GM19438 (cell line): ENCODE measurements around the gene METTL4.
"Not testable (repeated sequence)": the region's sequence is repeated elsewhere in the genome, so short reads cannot be mapped to it uniquely, and the experiment has no call there.

Experiments used
- ATAC-seq: cut with Tn5 transposase; IDR thresholded peaks from one replicate; pipeline ENCODE4 v1.9.1; 2021; ENCODE audit warnings: low read depth; ENCODE audit not compliant: unreplicated experiment

METTL4 gene

DNA sequence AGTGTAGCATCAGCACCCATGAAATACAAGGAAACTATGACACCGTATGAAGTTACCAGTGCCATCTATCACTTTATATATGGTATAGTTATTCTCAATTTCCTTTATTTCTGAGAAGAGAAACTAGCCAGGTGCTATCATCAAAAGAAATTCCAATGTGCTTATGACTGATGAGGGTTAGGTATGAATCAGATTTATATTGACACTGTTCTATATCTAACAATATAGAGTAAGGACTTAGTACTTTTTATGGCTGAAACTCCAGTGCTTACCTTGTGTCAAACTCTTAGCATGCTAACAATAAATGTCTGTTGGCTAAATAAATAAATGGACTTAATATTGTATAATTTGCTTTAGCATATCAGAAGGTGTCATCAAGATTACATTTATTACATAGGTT lies 6.9 kb downstream of the METTL4 start:
- no peak for ATAC-seq

DNA sequence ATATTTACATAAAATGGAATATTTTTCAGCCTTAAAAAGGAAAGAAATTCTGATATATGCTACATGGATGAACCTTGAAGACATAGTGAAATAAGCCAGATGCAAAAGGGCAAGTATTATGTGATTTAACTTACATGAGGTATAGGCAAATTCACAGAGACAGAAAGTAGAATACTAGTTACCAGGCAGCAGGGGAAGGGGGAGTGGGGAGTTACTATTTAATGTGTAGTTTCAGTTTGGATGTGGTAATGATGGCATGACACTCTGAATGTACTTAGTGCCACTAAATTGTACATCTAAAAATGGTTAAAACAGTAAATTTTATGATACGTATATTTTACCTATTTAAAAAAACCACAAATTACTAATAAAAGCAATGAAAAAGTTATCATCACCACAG lies 12.1 kb downstream of the METTL4 start:
- no peak for ATAC-seq

DNA sequence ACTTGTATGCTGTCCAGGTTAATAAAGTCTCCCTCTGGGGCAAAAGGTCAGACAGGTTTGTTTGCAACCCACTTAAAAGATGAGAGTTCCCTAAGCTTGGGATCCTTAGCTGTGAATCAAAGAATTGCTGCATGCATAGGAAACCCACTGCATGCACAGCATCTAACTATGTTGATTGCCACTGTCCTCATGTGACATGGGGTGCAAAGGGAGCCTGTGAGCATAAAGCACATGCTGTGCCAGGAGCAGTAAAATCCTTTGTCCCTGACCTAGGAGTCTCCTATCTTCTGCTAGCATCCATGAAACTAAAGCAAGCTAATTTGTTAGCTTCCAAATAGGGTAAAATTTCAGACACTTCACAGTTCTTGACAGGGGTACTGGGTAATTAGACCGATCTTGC lies 13.8 kb downstream of the METTL4 start:
- ATAC-seq: no peak

DNA sequence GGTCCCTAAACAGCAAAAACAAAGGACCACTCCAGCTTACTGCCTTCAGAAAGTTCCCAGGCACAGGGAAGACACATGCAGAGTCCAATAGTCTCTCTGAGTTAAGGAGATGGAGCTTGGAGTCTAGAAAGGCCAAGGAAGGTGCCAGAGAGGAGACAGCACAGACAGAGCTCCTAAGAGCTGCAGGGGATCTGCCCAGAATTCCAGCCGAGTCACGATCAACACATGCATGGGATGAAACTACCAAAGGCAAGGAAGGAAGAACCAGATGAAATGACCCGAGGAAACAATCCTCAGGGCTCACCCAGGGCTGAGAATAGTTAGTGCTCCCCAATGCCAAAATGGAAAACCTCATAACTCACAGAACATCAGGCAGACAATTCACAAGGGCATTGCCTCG lies 15.4 kb downstream of the METTL4 start:
- ATAC-seq: no peak

DNA sequence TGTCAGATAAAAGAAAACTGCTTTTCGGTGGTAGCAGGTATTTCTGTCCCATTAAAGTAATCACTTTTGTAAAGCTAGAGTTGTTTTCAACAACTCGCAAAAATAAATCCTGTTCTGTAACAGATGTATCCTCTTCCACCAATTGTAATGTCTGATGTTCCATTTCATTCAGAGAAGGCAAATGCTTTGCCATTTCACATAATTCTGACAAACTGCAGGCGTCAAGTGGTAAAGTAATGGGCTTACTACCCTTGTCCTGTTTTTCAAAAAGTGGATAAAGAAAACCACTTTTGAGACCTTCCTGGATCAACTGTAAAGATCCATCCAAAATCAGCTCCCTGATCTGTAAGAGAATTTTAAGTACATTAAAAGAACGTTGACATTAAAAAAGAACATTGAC lies 16.6 kb downstream of the METTL4 start:
- ATAC-seq: no peak

DNA sequence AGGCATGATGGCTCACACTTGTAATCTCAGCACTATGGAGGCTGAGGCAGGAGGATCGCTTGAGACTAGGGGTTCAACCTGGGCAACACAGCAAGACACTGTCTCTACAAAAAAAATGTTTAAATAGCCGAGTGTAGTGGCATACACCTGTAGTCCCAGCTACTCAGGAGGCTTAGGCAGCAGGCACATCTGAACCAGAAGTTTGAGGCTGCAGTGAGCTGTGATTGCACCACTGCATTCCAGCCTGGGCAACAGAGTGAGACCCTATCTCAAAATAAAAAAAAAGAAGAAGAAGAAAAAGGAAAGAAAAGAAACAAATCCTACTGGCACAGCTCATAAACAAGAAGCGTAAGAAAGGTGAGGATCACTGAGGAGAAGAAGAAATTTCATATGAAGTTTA lies 19.9 kb downstream of the METTL4 start:
- ATAC-seq: no peak

DNA sequence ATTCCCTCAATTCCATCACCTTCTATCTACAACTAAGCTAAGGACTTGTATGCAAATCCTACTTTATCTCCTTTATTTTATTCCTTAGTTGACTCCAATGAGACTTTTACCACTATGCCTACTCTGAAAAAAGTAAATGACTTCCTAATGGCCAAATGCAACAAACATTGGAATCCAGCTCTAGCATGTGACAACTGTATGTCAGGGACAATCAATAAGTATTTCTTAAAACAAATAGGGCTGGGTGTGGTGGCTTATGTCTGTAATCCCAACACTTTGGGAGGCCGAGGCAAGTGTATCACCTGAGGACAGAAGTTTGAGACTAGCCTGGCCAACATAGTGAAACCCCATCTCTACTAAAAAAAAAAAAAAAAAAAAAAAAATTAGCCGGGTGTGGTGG lies 21.8 kb downstream of the METTL4 start:
- no peak for ATAC-seq

DNA sequence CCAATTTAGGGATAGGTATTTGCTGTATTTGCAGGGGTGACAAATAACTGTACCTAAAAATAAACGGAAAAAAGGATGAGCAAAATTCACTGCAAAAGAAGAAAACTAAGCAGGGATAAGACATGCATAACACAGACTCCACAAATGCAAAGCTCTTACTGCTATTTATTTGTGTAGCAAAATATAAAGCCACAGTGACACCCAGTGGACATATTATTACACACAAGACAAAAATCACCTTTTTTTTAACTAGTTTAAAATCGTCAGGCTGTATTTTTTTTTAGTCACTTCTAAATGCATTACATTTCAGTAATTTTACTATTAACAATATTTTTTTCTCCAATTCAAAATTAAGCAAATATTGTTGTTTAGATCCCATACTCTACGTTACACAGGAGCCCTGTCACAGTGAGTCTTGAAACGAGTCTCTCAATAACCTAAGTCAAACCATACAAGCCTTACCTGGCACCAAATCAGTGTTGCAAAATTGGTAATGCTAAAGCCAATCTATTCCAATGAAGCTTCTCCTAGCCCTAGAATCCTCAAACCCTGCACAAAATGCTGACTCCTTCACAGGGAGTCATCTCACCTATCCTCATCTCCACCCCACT lies 23.7 kb downstream of the METTL4 start:
- ATAC-seq: no peak

DNA sequence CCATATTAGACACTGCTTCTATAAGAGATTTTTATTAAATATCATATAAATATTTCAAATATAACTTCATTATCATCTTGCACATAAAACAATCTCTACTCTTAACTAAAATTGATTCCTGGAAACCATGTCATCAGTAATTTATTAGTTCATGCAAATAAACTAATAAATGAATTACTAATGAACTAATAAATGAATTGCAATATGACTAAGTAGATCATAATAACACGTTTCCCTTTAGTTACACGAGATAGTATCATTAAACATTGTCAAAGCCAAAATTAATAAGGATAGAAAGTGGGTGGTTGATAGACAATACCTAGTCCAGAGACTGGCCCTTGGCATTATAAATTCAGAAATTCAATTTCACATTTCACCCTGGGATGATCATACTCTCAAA lies 26.1 kb downstream of the METTL4 start:
- no peak for ATAC-seq

DNA sequence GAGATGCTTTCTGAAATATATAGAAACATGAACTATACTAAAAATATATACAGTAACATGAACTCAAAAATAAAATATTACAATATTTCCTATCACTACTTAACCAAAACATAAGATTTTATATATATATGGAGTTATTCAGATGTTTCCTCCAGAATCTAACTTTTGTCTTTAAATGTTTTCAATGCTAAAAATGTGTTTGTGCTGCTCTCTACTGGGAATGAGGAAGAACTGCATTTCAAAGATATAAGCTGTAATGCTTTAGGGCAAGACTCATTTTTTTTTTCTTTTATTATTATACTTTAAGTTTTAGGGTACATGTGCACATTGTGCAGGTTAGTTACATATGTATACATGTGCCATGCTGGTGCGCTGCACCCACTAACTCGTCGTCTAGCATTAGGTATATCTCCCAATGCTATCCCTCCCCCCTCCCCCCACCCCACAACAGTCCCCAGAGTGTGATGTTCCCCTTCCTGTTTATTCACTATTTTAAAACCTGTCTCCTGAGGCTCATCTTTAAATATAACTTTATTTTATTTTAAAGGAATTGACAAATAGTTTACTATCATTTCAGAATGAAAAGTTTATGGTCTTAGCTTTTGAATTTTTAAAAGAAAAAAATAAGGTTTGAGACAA lies 29.3 kb downstream of the METTL4 start:
- not testable (repeated sequence) for ATAC-seq

DNA sequence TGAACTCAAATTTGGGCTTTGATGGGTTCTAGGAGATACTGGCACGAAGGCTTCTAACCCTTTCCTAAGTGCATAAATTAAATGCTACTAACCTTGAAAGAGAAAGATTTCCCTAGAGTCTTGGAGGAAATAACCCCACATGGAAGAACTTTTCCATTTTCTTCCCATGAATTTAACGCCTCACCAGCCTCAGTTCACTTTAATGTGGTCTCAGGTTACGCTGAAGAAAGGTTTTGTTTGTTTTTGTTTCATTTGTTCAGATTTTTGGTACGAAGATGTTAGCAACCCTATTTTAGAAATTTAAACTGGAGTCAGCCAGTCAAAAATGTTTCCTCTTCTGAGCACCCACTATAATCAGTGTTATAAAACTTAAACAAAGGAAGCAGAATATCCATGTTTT lies 30.7 kb downstream of the METTL4 start:
- no peak for ATAC-seq

DNA sequence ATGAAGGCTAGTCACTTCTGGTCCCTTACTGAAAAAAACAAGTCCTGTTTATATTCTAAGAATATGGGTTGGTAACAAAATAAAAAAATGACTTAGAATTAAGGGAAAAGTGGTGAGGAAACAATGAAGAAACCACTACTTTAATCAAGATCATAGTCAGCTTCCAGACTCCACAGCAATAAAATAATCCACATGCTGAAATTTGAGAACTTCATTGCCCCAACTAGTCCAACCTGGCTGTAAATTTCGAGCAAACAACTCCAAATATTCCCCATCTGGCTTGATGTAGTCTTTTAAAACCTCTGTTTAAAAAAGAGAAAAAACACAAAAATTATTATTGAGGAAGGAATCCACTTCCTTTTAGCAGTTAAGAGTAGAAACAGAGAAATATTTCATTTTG lies 32.5 kb downstream of the METTL4 start:
- ATAC-seq: no peak

DNA sequence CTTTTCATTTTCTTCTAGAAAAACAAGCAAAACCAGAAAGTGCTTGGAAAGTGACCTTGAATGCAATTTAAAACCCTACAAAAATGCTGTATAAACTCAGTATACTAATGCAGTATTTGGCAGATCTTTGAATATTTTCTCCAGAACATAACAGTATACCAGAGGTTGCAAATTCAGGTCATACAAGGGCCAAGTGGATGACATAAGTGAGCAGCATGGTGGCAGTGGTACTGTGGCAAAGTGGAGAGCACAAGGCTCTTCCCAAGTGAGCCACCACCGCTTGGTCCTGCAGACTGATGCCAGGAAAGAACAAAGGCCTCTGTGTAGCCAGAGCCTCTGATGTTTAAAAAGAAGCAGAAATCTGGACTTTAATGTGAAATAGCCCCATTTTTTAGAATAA lies 33.1 kb downstream of the METTL4 start:
- ATAC-seq: no peak

DNA sequence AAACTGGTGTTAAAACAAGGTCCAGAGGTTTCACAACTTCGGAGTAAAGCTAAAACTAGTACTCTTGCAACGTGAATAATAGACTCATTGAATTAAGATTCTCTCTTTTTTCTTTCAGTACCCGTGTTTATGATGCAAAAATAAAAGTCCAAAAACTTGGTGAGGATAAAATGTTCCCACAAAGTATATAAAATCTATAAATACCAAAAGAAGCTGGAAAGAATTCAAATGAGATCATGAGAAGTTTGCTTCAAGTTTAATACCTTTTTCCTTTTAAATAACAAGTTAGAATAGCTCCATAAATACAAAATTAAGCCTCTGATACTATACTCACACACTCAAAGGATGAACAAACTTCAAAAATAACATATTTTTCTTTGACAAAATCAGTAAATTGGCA lies 34.0 kb downstream of the METTL4 start:
- no peak for ATAC-seq

DNA sequence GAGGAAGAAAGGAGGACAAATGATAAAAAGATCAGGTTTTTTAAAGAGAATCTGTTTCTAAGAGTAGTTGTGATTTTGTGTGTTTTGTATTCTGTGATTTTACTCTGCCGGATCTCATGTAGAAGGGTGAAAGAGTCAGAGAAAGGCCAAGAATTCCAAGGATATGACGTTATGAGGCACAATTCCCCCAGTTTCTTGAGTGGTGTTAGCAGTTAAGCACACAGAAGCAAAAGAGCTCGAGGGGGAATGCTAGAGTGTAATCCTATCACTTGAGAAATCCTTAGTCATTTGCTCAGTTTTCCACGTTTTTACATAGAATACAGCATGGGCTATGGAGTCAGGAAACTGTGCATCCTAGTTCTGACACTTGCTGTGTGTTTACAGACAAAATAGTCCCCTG lies 34.8 kb downstream of the METTL4 start:
- no peak for ATAC-seq

DNA sequence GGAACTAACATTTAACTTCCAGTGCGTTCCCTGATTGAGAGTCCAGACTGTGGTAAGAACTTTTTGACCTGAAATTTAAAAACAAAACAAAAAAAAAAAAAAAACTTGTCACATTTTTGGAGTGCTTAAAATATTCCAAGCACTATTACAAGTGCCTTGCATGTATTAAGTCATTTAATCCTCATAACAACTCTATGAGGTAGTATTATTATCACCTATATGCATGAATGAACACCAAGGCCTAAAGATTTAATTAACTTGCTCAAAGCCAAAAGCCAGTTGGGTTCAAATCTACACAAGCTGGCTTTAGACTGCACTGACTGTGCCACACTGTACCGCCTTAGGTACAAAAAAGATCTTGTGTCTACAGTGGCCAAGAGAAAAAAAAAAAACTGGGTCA lies 35.2 kb downstream of the METTL4 start:
- ATAC-seq: no peak

DNA sequence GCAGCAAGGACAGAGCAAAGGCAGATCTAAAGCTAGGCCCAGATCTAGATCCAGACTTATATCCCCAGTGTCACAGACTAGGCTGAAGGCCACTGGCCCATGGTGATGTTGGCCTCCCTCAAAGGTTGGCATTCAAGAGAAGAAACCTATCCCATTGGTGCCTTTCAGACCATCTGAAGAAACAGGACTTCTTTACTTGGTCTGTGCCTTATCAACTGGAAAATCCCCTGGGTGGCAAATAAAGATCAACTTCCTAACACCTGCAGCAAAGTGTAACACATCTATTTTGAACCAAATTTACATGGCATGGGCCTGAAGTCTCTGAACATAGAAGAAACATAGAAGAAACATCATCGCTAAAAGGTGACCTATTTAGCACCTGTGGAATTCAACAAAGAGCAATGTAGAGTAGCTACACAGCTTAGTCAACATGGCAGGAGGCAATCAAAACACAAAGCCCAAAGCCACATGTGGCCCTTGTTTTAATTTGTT lies 35.8 kb downstream of the METTL4 start:
- ATAC-seq: no peak

DNA sequence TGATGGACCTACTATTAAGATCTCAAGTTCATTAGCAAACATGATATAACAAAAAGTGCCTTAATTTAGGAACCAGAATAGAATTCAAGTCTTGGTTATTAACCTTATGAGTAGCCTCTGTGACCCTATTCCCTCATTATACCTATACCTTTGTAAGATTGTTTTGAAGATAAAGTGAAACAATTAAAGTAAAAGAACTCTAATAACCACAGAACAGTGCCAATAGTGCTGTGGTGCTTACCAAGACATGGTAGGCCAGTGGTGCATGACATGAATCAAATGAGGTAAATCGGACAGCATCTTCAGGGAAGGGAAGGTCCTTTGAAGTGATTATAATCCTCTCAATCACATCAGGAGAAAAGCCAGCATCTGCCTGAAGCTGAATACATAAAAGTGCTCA lies 36.4 kb downstream of the METTL4 start:
- ATAC-seq: no peak

DNA sequence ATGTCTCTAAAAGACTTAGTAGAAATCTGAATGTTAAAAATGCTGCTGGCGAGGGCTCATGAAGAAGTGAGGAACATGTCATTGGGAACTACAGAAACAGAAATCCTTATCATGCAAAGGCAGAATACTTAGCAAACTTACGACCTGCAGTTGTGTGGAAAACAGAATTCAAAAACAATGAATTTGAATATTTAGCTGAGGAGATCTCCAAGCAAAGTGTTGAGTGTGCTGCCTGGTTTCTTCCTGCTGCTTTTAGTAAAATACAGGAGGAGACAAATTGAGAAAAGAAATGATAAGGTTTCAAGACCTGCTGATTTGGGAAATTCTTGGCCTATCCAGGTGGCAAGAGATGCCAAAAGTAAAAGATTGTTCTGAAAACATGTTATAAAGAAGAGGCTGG lies 38.5 kb downstream of the METTL4 start:
- no peak for ATAC-seq

DNA sequence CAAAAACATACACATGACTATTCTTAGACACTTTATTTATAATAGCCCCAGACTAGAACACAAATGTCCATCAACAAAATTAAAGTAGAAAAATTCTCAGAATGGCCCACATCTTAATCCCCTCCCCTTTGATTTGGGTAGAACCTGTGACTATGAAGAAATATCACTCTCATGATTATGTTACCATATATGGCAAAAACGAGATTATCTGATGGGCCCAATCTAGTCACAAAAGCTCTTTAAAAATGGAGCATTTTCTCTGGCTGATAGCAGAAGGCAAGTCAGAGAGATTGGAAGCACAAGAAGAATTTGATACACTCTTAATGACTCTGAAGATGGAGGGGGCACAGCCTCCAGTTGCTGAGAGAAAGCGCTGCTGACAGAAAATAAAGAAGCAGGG lies 39.6 kb downstream of the METTL4 start:
- no peak for ATAC-seq

DNA sequence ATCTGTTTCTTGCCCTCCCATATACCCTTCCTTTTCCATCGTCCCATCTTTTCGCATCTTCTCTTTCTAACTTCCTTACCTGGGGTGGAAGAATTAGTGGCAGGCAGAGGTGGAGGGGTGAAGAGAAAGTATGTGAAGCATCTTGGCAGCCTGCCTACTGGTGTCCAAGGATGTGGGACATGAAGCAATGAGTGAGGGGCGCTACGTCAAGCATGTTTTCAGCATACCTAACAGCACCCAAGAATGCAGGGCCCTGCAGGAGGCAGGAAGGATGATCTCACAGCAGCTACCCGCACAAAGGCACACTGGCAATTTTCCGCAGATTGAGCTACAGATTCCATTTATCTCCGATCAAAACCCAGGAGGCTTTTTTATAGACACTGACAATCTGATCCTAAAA lies 42.2 kb downstream of the METTL4 start:
- no peak for ATAC-seq

DNA sequence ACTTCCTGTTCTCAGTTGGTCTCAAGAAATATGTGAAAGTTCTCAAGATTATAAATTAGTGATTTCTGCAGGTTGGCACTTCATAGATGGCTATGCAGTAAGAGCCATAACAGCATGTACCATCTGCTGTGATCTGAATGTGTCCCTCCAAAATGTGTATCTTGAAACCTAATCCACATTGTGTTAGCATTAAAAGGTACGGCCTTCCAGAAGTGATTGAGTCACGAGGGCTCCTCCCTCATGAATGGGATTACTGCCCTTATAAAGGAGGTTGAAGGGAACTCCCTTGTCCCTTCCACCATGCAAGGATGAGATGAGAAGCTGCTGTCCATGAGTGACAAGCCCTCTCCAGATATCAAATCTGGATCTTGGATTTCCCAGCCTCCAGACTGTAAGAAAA lies 45.0 kb downstream of the METTL4 start:
- no peak for ATAC-seq

DNA sequence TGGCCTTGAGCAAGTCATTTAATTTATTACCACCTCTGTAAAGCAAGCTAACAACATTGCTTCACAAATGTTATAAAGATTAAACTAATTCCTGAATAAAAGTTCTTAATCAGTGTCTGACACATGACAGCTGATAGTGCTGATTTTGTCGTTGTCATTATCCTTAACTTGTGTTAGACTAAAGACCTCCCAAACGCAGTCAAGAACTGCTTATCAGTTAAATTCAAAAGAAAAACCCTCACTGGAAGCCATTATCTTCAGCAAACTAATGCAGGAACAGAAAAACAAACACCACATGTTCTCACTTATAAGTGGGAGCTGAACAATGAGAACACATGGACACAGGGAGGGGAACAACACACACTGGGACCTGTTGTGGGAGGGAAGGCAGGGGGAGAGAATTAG lies 46.5 kb downstream of the METTL4 start:
- ATAC-seq: not testable (repeated sequence)
